GM23338 (cell line): Measurements from ENCODE around the gene CRYBG1. TPM values are rescaled to one million over a fixed set of nuclear protein-coding genes. Genes with fewer than 3 reads are reported as not detected.

Experiments
- ATAC-seq: fragments of 200-7000 bp; cut with Tn5 transposase; 3 replicates; pipeline ENCODE4 v1.9.1; 2020
- DNase-seq: peaks from one replicate; pipeline ENCODE4 v3.0.0-alpha.2; 2015; ENCODE audit warnings: low spot score
- H2AFZ ChIP-seq: fragments of 200-600 bp; sonication (generic); 2 replicates; pipeline ENCODE4 v1.8.0; 2016; ENCODE audit warnings: antibody characterized with exemption, mild to moderate bottlenecking, moderate library complexity
- H3F3A ChIP-seq: fragments of 200-600 bp; sonication (generic); replicated peaks from 2 replicates; pipeline ENCODE4 v1.8.0; 2017; ENCODE audit warnings: antibody characterized with exemption, mixed run types, low read depth
- H3K27ac ChIP-seq: fragments of 200-600 bp; sonication (generic); 2 replicates; pipeline ENCODE4 v1.6.1; 2016; ENCODE audit warnings: low read depth
- H3K27me3 ChIP-seq: fragments of 200-600 bp; sonication (generic); 2 replicates; pipeline ENCODE4 v1.8.0; 2016; ENCODE audit warnings: mild to moderate bottlenecking, mixed run types, moderate library complexity; ENCODE audit not compliant: insufficient read depth
- H3K36me3 ChIP-seq: fragments of 200-600 bp; sonication (generic); 2 replicates; pipeline ENCODE4 v1.8.0; 2016; ENCODE audit warnings: mild to moderate bottlenecking; ENCODE audit not compliant: insufficient read depth
- H3K4me1 ChIP-seq: fragments of 200-600 bp; sonication (generic); 2 replicates; pipeline ENCODE4 v1.8.0; 2016; ENCODE audit warnings: mild to moderate bottlenecking, moderate library complexity; ENCODE audit not compliant: insufficient read depth
- H3K4me2 ChIP-seq: fragments of 200-600 bp; sonication (generic); 2 replicates; pipeline ENCODE4 v1.7.1; 2017; ENCODE audit warnings: mixed run types
- H3K4me3 ChIP-seq: fragments of 200-600 bp; sonication (generic); 2 replicates; pipeline ENCODE4 v1.6.1; 2016; ENCODE audit warnings: mixed run types
- H3K79me2 ChIP-seq: fragments of 200-600 bp; sonication (generic); replicated peaks from 2 replicates; pipeline ENCODE4 v1.8.0; 2017; ENCODE audit warnings: mild to moderate bottlenecking; ENCODE audit not compliant: insufficient read depth
- H3K9me2 ChIP-seq: fragments of 200-600 bp; sonication (generic); 2 replicates; pipeline ENCODE4 v1.8.0; 2017; ENCODE audit not compliant: insufficient read depth
- H4K20me1 ChIP-seq: fragments of 200-600 bp; sonication (generic); replicated peaks from 2 replicates; pipeline ENCODE4 v1.8.0; 2017; ENCODE audit warnings: mild to moderate bottlenecking; ENCODE audit not compliant: insufficient read depth
- H3K27ac Mint-ChIP-seq: 2 replicates; pipeline ENCODE4 v1.8.0; 2020; ENCODE audit warnings: inconsistent platforms, mild to moderate bottlenecking, moderate library complexity, mixed read lengths
- H3K27me3 Mint-ChIP-seq: 3 replicates; pipeline ENCODE4 v1.8.0; 2022; ENCODE audit warnings: low read depth, mild to moderate bottlenecking, moderate library complexity, mixed read lengths, inconsistent platforms; ENCODE audit not compliant: insufficient read depth, poor library complexity
- H3K36me3 Mint-ChIP-seq: 3 replicates; pipeline ENCODE4 v1.8.0; 2021; ENCODE audit warnings: low read depth, mild to moderate bottlenecking, inconsistent platforms, moderate library complexity, mixed read lengths
- H3K4me1 Mint-ChIP-seq: 3 replicates; pipeline ENCODE4 v1.8.0; 2020; ENCODE audit warnings: mild to moderate bottlenecking, inconsistent platforms, mixed read lengths
- H3K4me3 Mint-ChIP-seq: 3 replicates; pipeline ENCODE4 v1.8.0; 2021; ENCODE audit warnings: moderate library complexity, mild to moderate bottlenecking, inconsistent platforms, mixed read lengths
- H3K9me3 Mint-ChIP-seq: 3 replicates; pipeline ENCODE4 v1.8.0; 2020; ENCODE audit warnings: moderate library complexity, mild to moderate bottlenecking, inconsistent platforms, mixed read lengths
- CREB1 ChIP-seq: fragments of 250-450 bp; sonication (Bioruptor Pico); IDR thresholded peaks from 2 replicates; pipeline ENCODE4 v1.5.0; 2020; ENCODE audit warnings: low read depth, mild to moderate bottlenecking, moderate library complexity
- CTCF ChIP-seq, 2 experiments: fragments of 200-600 bp in 1 of 2; sonication (generic) in 1 of 2; conservative IDR thresholded peaks; 2 replicates each; pipeline versions ENCODE4 v1.5.1 to v1.6.1; 2016 to 2017; ENCODE audit warnings: antibody characterized with exemption in 2 of 2, low read depth in 2 of 2, mild to moderate bottlenecking in 2 of 2, moderate library complexity in 1 of 2
- JUNB ChIP-seq: IDR thresholded peaks from one replicate; pipeline ENCODE4 v1.6.1; 2016; ENCODE audit warnings: antibody characterized with exemption; ENCODE audit not compliant: unreplicated experiment
- NANOG ChIP-seq: IDR thresholded peaks from 2 replicates; pipeline ENCODE4 v1.6.1; 2016; ENCODE audit warnings: antibody characterized with exemption, borderline replicate concordance
- STAT1 ChIP-seq: IDR thresholded peaks from one replicate; pipeline ENCODE4 v1.6.1; 2016; ENCODE audit warnings: antibody characterized with exemption; ENCODE audit not compliant: unreplicated experiment
- ZNF114 ChIP-seq: fragments of 250-450 bp; sonication (Bioruptor Pico); IDR thresholded peaks from 2 replicates; pipeline ENCODE4 v1.5.0; 2020; ENCODE audit warnings: mild to moderate bottlenecking, moderate library complexity
- polyA plus RNA-seq: library from polyadenylated mRNA; unstranded; fragments of >200 nt; fragmentation: Nextera tagmentation; extraction: Ambion mirVana; gene quantifications from 2 replicates; pipeline ENCODE4 v1.2.1, GENCODE V29; 2016
- total RNA-seq: library from RNA; depleted of rRNA; stranded (reverse); fragments of >200 nt; shearing (Covaris generic); gene quantifications from 2 replicates; pipeline ENCODE4 v1.2.3, GENCODE V29; 2014
- TF ChIP-seq, protein P1 (sequence below): fragments of 250-450 bp; sonication (Bioruptor Pico); IDR thresholded peaks from 2 replicates; pipeline ENCODE4 v1.5.0; 2020; ENCODE audit warnings: mild to moderate bottlenecking, moderate library complexity

Gene CRYBG1
- total and polyA plus RNA-seq, 2 experiments from 2014 or later: 3.7 to 17.2 TPM

- no peak overlapping the region for H3K4me3 Mint-ChIP-seq
- H3K4me2 ChIP-seq: no peak overlapping the region
- no peaks in the 10 kb centered on the region for H3K36me3 ChIP-seq
- DNase-seq (peak; percentile 88), ATAC-seq (peak; percentile 87)
- no peaks in the 10 kb centered on the region for H3K79me2 ChIP-seq
- no peak for TF ChIP-seq NANOG
- TF ChIP-seq CTCF (conservative IDR thresholded peaks at IDR 0.05; ENCODE audit: low read depth in 2 of 2): peak; percentile 83 to 84
- H4K20me1 ChIP-seq: no peaks in the 10 kb centered on the region
- no peaks in the 10 kb centered on the region for H3K9me2 ChIP-seq
- no peaks in the 10 kb centered on the region for H3K36me3 Mint-ChIP-seq
- H3K4me3 ChIP-seq: no peak overlapping the region
- H3F3A ChIP-seq: no peaks in the 10 kb centered on the region
- no peaks in the 10 kb centered on the region for H3K27me3 ChIP-seq
- H2AFZ ChIP-seq: no peak overlapping the region
- peaks cover 16% of the 10 kb centered on the region for H3K4me1 Mint-ChIP-seq
- peaks cover 1% of the 10 kb centered on the region for H3K27me3 Mint-ChIP-seq
- H3K9me3 Mint-ChIP-seq: no peaks in the 10 kb centered on the region; the same call in 2 of the 3 replicates
- H3K27ac Mint-ChIP-seq: peak overlapping the region; percentile 46; the same call in 1 of the 2 replicates
- peaks cover 7% of the 10 kb centered on the region; the same call in 1 of the 2 replicates for H3K4me1 ChIP-seq
- no peak overlapping the region for H3K27ac ChIP-seq
Measured at GRCh38 chr6:106444777-106445507, 84.4 kb downstream of the CRYBG1 start.

DNA sequence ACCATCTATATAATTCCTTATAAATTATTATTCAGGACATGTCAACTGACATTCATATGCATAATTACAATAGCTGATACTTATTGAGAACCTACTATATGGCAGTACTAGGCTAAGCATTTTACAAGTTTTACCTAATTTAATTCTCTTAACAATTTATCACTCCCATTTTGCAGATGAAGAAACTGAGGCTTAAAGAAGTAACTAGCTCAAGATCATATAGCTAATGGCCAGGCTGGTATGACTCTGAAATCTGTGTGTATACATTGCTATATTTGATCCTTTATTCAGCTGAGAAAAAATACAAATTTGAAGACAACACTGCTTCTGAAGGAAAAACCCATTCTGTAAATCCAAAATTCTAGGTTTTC is 85.0 kb downstream of the CRYBG1 start:
- no peak for ATAC-seq
- H3K9me2 ChIP-seq: no peaks in the 10 kb centered on the region
- H3K4me3 Mint-ChIP-seq: no peak overlapping the region

GRCh38 chr6:106446287-106446885 is 85.9 kb downstream of the CRYBG1 start:
- Histone ChIP-seq H3K4me2 (no peak overlapping the region), H3K27ac (no peak overlapping the region), H2AFZ (no peak overlapping the region), H3K36me3 (no peaks in the 10 kb centered on the region), H3F3A (no peaks in the 10 kb centered on the region), H3K4me3 (no peak overlapping the region), H3K79me2 (no peaks in the 10 kb centered on the region), H4K20me1 (no peaks in the 10 kb centered on the region), H3K4me1 (peaks cover 7% of the 10 kb centered on the region; the same call in 1 of the 2 replicates), H3K9me2 (no peaks in the 10 kb centered on the region), H3K27me3 (no peaks in the 10 kb centered on the region)
- peak; percentile 48; the same call in 2 of the 3 replicates for ATAC-seq
- no peak overlapping the region for H3K27ac Mint-ChIP-seq
- H3K4me3 Mint-ChIP-seq: no peak overlapping the region
- peaks cover 17% of the 10 kb centered on the region for H3K4me1 Mint-ChIP-seq
- peaks cover 1% of the 10 kb centered on the region for H3K27me3 Mint-ChIP-seq
- peak; percentile 29 for DNase-seq
- no peaks in the 10 kb centered on the region for H3K36me3 Mint-ChIP-seq
- no peaks in the 10 kb centered on the region; the same call in 2 of the 3 replicates for H3K9me3 Mint-ChIP-seq
- TF ChIP-seq, protein P1, sequence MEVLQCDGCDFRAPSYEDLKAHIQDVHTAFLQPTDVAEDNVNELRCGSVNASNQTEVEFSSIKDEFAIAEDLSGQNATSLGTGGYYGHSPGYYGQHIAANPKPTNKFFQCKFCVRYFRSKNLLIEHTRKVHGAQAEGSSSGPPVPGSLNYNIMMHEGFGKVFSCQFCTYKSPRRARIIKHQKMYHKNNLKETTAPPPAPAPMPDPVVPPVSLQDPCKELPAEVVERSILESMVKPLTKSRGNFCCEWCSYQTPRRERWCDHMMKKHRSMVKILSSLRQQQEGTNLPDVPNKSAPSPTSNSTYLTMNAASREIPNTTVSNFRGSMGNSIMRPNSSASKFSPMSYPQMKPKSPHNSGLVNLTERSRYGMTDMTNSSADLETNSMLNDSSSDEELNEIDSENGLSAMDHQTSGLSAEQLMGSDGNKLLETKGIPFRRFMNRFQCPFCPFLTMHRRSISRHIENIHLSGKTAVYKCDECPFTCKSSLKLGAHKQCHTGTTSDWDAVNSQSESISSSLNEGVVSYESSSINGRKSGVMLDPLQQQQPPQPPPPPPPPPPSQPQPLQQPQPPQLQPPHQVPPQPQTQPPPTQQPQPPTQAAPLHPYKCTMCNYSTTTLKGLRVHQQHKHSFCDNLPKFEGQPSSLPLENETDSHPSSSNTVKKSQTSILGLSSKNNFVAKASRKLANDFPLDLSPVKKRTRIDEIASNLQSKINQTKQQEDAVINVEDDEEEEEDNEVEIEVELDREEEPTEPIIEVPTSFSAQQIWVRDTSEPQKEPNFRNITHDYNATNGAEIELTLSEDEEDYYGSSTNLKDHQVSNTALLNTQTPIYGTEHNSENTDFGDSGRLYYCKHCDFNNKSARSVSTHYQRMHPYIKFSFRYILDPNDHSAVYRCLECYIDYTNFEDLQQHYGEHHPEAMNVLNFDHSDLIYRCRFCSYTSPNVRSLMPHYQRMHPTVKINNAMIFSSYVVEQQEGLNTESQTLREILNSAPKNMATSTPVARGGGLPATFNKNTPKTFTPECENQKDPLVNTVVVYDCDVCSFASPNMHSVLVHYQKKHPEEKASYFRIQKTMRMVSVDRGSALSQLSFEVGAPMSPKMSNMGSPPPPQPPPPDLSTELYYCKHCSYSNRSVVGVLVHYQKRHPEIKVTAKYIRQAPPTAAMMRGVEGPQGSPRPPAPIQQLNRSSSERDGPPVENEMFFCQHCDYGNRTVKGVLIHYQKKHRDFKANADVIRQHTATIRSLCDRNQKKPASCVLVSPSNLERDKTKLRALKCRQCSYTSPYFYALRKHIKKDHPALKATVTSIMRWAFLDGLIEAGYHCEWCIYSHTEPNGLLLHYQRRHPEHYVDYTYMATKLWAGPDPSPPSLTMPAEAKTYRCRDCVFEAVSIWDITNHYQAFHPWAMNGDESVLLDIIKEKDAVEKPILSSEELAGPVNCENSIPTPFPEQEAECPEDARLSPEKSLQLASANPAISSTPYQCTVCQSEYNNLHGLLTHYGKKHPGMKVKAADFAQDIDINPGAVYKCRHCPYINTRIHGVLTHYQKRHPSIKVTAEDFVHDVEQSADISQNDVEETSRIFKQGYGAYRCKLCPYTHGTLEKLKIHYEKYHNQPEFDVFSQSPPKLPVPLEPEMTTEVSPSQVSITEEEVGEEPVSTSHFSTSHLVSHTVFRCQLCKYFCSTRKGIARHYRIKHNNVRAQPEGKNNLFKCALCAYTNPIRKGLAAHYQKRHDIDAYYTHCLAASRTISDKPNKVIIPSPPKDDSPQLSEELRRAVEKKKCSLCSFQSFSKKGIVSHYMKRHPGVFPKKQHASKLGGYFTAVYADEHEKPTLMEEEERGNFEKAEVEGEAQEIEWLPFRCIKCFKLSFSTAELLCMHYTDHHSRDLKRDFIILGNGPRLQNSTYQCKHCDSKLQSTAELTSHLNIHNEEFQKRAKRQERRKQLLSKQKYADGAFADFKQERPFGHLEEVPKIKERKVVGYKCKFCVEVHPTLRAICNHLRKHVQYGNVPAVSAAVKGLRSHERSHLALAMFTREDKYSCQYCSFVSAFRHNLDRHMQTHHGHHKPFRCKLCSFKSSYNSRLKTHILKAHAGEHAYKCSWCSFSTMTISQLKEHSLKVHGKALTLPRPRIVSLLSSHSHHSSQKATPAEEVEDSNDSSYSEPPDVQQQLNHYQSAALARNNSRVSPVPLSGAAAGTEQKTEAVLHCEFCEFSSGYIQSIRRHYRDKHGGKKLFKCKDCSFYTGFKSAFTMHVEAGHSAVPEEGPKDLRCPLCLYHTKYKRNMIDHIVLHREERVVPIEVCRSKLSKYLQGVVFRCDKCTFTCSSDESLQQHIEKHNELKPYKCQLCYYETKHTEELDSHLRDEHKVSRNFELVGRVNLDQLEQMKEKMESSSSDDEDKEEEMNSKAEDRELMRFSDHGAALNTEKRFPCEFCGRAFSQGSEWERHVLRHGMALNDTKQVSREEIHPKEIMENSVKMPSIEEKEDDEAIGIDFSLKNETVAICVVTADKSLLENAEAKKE (CRISPR knock-in tag): no peak

More for the DNA sequence above, 85.0 kb downstream of the CRYBG1 start:
- Histone ChIP-seq H3F3A (no peaks in the 10 kb centered on the region), H3K79me2 (no peaks in the 10 kb centered on the region), H3K27me3 (no peaks in the 10 kb centered on the region), H4K20me1 (no peaks in the 10 kb centered on the region), H2AFZ (no peak overlapping the region), H3K36me3 (no peaks in the 10 kb centered on the region), H3K27ac (no peak overlapping the region), H3K4me1 (peaks cover 7% of the 10 kb centered on the region; the same call in 1 of the 2 replicates), H3K4me3 (no peak overlapping the region), H3K4me2 (no peak overlapping the region)
- H3K9me3 Mint-ChIP-seq: no peaks in the 10 kb centered on the region; the same call in 2 of the 3 replicates
- H3K27ac Mint-ChIP-seq: no peak overlapping the region
- H3K36me3 Mint-ChIP-seq: no peaks in the 10 kb centered on the region
- DNase-seq: no peak
- H3K27me3 Mint-ChIP-seq: peaks cover 1% of the 10 kb centered on the region
- peaks cover 16% of the 10 kb centered on the region for H3K4me1 Mint-ChIP-seq
- TF ChIP-seq CREB1 (CRISPR knock-in tag) (no peak), ZNF114 (no peak), STAT1 (no peak), JUNB (no peak)
